GM23248 (cell line): Measurements from ENCODE around the gene CEBPZ.

Source experiments
- EZH2 ChIP-seq: fragments of 200-600 bp; sonication (generic); IDR thresholded peaks from 2 replicates; pipeline ENCODE4 v1.6.1; 2018; ENCODE audit warnings: antibody characterized with exemption, mild to moderate bottlenecking; ENCODE audit not compliant: insufficient read depth, poor library complexity, severe bottlenecking
- EZH2phosphoT487 ChIP-seq: fragments of 200-600 bp; sonication (generic); IDR thresholded peaks from 2 replicates; pipeline ENCODE4 v1.6.1; 2018; ENCODE audit warnings: antibody characterized with exemption, moderate library complexity, mild to moderate bottlenecking, low read depth; ENCODE audit not compliant: insufficient read depth

DNA sequence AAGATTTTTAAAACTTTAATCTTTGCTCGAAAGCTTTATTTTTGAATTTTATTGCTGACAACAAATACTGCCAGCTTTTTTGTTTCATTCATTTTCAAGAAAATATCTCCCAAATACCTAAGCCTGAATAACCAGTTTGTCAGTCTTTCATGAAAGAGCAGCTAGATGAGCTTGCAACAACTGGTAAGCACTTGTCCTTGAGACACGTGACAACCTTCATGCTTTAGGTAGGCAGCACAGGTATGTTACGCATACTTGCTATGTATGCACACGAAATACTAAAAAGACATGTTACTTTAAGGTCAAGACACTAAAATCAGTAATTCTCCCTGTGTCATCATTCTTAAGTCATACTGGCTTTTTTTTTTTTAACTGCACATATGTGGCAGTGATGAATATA, 12.3 kb downstream of the CEBPZ start:
- TF ChIP-seq EZH2 = no peak
- no peak for TF ChIP-seq EZH2phosphoT487
